GM18907 (cell line): Measurements from ENCODE around the gene RNF34.

Experiments
- ATAC-seq: cut with Tn5 transposase; IDR thresholded peaks from one replicate; pipeline ENCODE4 v1.9.1; 2021; ENCODE audit warnings: mild to moderate bottlenecking, moderate library complexity; ENCODE audit not compliant: unreplicated experiment

RNF34 gene

GRCh38 chr12:121436706-121437105 is 36.8 kb downstream of the RNF34 start:
- no peak for ATAC-seq

GRCh38 chr12:121438905-121439304 is 39.0 kb downstream of the RNF34 start:
- ATAC-seq, result no peak

- no peak for ATAC-seq
These were observed 39.8 kb downstream of the RNF34 start for GRCh38 chr12:121439715-121440114.

- ATAC-seq, result no peak
These were observed 40.9 kb downstream of the RNF34 start for GRCh38 chr12:121440768-121441167.

- no peak for ATAC-seq
These were observed 41.6 kb downstream of the RNF34 start for GRCh38 chr12:121441555-121441954.

- no peak for ATAC-seq
These were observed 42.4 kb downstream of the RNF34 start for GRCh38 chr12:121442028-121442948.

GRCh38 chr12:121443193-121443870 is 43.4 kb downstream of the RNF34 start:
- ATAC-seq, result no peak

GRCh38 chr12:121443911-121444841 is 44.3 kb downstream of the RNF34 start:
- ATAC-seq, result no peak

GRCh38 chr12:121444842-121445202 is 44.9 kb downstream of the RNF34 start:
- no peak for ATAC-seq

- no peak for ATAC-seq
These were observed 46.8 kb downstream of the RNF34 start for GRCh38 chr12:121446750-121447149.

GRCh38 chr12:121448771-121449315 is 48.9 kb downstream of the RNF34 start:
- no peak for ATAC-seq

- no peak for ATAC-seq
These were observed 52.0 kb downstream of the RNF34 start for GRCh38 chr12:121451961-121452339.

- ATAC-seq, result no peak
These were observed 52.5 kb downstream of the RNF34 start for GRCh38 chr12:121452340-121452984.

GRCh38 chr12:121452985-121453360 is 53.1 kb downstream of the RNF34 start:
- no peak for ATAC-seq

GRCh38 chr12:121453629-121454028 is 53.7 kb downstream of the RNF34 start:
- ATAC-seq, result no peak

GRCh38 chr12:121454921-121455320 is 55.0 kb downstream of the RNF34 start:
- no peak for ATAC-seq

GRCh38 chr12:121455766-121456420 is 56.0 kb downstream of the RNF34 start:
- ATAC-seq, result no peak

GRCh38 chr12:121456551-121456950 is 56.6 kb downstream of the RNF34 start:
- ATAC-seq, result no peak

- no peak for ATAC-seq
These were observed 61.1 kb downstream of the RNF34 start for GRCh38 chr12:121461048-121461447.

GRCh38 chr12:121464331-121464730 is 64.4 kb downstream of the RNF34 start:
- ATAC-seq, result no peak
